ENCODE results near the gene SLC35B3.

SLC35B3 gene

GRCh38 chr6:8405946-8406345 lies 29.4 kb downstream of the SLC35B3 start:
- DNase-seq = peak; percentile 7

GRCh38 chr6:8402546-8402945 lies 32.8 kb downstream of the SLC35B3 start:
- DNase-seq = no peak

- DNase-seq = no peak
Measured at GRCh38 chr6:8400663-8401062, 34.7 kb downstream of the SLC35B3 start.

- DNase-seq = no peak
Measured at GRCh38 chr6:8392569-8392968, 42.8 kb downstream of the SLC35B3 start.

- DNase-seq = no peak
Measured at GRCh38 chr6:8391934-8392333, 43.4 kb downstream of the SLC35B3 start.

- DNase-seq = no peak
Measured at GRCh38 chr6:8389036-8389818, 46.1 kb downstream of the SLC35B3 start.

GRCh38 chr6:8387942-8388437 lies 47.4 kb downstream of the SLC35B3 start:
- no peak for DNase-seq

GRCh38 chr6:8383584-8383983 lies 51.8 kb downstream of the SLC35B3 start:
- DNase-seq = no peak

GRCh38 chr6:8382434-8382833 lies 52.9 kb downstream of the SLC35B3 start:
- no peak for DNase-seq

- no peak for DNase-seq
Measured at GRCh38 chr6:8375916-8376315, 59.4 kb downstream of the SLC35B3 start.
